ENCODE measurements around the gene SOST. TPM values are rescaled to one million over a fixed set of nuclear protein-coding genes. Genes with fewer than 3 reads are reported as not detected.

Gene SOST
- total RNA-seq, 1 experiment from 2014 or later: 0.07 TPM

GRCh38 chr17:43755389-43755875, 3.2 kb downstream of the SOST start (continued):
- no peak for TF ChIP-seq ATF3 (CRISPR knock-in tag; conservative IDR thresholded peaks at IDR 0.05)
- TF ChIP-seq MYBL2 (CRISPR knock-in tag; IDR thresholded peaks at IDR 0.05): peak; percentile 88
- TF ChIP-seq IRF2 (CRISPR knock-in tag; IDR thresholded peaks at IDR 0.05; ENCODE audit: borderline replicate concordance, low read depth): no peak
- TF ChIP-seq E2F5 (CRISPR knock-in tag; IDR thresholded peaks at IDR 0.05): peak; percentile 90
- no peak for TF ChIP-seq ZNF512 (CRISPR knock-in tag; IDR thresholded peaks at IDR 0.05; ENCODE audit: borderline replicate concordance)
- no peak for TF ChIP-seq HMGA2 (CRISPR knock-in tag; IDR thresholded peaks at IDR 0.05)
- no peak for TF ChIP-seq ZNF281 (CRISPR knock-in tag; IDR thresholded peaks at IDR 0.05)
- peak; percentile 89; the same call in 1 of the 2 replicates for TF ChIP-seq HMGXB4 (CRISPR knock-in tag; IDR thresholded peaks at IDR 0.05)
- TF ChIP-seq CREM (CRISPR knock-in tag; IDR thresholded peaks at IDR 0.05): peak; percentile 64; the same call in 1 of the 2 replicates
- peak; percentile 64; the same call in 1 of the 2 replicates for TF ChIP-seq ZNF263 (CRISPR knock-in tag; IDR thresholded peaks at IDR 0.05; ENCODE audit: low read depth)
- TF ChIP-seq CREB1 (CRISPR knock-in tag; IDR thresholded peaks at IDR 0.05): no peak; the same call in 1 of the 2 replicates
- no peak for TF ChIP-seq NFATC4 (CRISPR knock-in tag; IDR thresholded peaks at IDR 0.05)
- peak; percentile 89 for TF ChIP-seq SMAD4 (CRISPR knock-in tag; IDR thresholded peaks at IDR 0.05)
- no peak for TF ChIP-seq ZNF396 (CRISPR knock-in tag; IDR thresholded peaks at IDR 0.05; ENCODE audit: borderline replicate concordance)
- peak; percentile 91 for TF ChIP-seq FOXK1 (CRISPR knock-in tag; IDR thresholded peaks at IDR 0.05)
- peak; percentile 95 for TF ChIP-seq FOXP1 (CRISPR knock-in tag; IDR thresholded peaks at IDR 0.05; ENCODE audit: borderline replicate concordance)
- TF ChIP-seq RORB (CRISPR knock-in tag; IDR thresholded peaks at IDR 0.05): no peak
- 0 out of 2 replicates have a peak, but pooled peaks have one; percentile 76 for TF ChIP-seq ESRRA (CRISPR knock-in tag; IDR thresholded peaks at IDR 0.05; ENCODE audit: borderline replicate concordance)
- no peak for TF ChIP-seq ATF6 (CRISPR knock-in tag; IDR thresholded peaks at IDR 0.05)
- peak; percentile 93 for TF ChIP-seq TCF7 (CRISPR knock-in tag; IDR thresholded peaks at IDR 0.05; ENCODE audit: low read depth)
- TF ChIP-seq PRRX2 (CRISPR knock-in tag; IDR thresholded peaks at IDR 0.05): no peak
- TF ChIP-seq RELA (CRISPR knock-in tag; IDR thresholded peaks at IDR 0.05; ENCODE audit: borderline replicate concordance): peak; percentile 71; the same call in 1 of the 2 replicates
- TF ChIP-seq OVOL2 (CRISPR knock-in tag; IDR thresholded peaks at IDR 0.05; ENCODE audit: borderline replicate concordance): no peak
- TF ChIP-seq JAZF1 (CRISPR knock-in tag; IDR thresholded peaks at IDR 0.05): no peak
- 0 out of 2 replicates have a peak, but pooled peaks have one; percentile 44 for TF ChIP-seq ELF4 (CRISPR knock-in tag; IDR thresholded peaks at IDR 0.05; ENCODE audit: low read depth)
- TF ChIP-seq MXD4 (CRISPR knock-in tag; IDR thresholded peaks at IDR 0.05; ENCODE audit: borderline replicate concordance): no peak
- TF ChIP-seq KAT7 (CRISPR knock-in tag; IDR thresholded peaks at IDR 0.05; ENCODE audit: borderline replicate concordance): peak; percentile 96
- no peak for TF ChIP-seq NR3C1 (CRISPR knock-in tag; conservative IDR thresholded peaks at IDR 0.05; ENCODE audit: low read depth)
- no peak for TF ChIP-seq CTCF (IDR thresholded peaks at IDR 0.05)

All from WTC11 (cell line).